HG03378 (cell line): ENCODE measurements around the gene INPP5F.
"Not testable (repeated sequence)": the region's sequence is repeated elsewhere in the genome, so short reads cannot be mapped to it uniquely, and the experiment has no call there.

ENCODE experiments used
- ATAC-seq: cut with Tn5 transposase; IDR thresholded peaks from one replicate; pipeline ENCODE4 v1.9.1; 2021; ENCODE audit warnings: mild to moderate bottlenecking, moderate library complexity; ENCODE audit not compliant: unreplicated experiment

The INPP5F gene

DNA sequence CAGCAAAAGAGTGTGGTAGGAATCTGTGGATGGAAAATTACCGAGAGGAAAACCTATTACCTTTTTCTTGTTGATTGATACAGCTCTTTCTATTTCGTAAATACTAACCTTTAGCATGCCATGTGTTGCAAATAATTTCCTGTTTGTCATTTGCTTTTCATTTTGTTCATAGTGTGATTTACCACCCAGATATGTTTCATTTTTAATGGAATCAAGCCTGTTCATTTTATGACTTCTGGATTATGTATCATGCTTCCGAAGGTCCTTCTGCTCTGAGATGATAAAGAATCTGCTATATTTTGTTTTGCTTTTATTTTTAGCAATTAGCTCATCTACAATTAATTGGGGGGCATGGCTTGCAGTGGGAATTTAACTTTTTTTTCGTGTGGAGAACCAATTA, 46.5 kb downstream of the INPP5F start:
- no peak for ATAC-seq

DNA sequence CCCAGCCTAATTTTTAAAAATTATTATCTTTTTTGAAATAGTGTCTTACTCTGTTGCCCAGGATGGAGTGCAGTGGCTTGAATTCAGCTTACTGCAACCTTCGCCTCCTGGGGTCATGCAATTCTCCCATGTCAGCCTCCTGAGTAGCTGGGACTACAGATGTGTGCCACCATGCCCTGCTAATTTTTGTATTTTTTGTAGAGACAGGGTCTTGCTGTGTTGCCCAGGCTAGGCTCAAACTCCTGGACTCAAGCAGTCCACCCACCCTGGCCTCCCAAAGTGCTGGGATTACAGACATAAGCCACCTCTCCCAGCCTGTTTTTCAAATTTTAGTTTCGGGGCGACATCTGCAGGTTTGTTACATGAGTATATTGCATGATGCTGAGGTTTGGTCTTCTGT, 47.2 kb downstream of the INPP5F start:
- ATAC-seq, result not testable (repeated sequence)

DNA sequence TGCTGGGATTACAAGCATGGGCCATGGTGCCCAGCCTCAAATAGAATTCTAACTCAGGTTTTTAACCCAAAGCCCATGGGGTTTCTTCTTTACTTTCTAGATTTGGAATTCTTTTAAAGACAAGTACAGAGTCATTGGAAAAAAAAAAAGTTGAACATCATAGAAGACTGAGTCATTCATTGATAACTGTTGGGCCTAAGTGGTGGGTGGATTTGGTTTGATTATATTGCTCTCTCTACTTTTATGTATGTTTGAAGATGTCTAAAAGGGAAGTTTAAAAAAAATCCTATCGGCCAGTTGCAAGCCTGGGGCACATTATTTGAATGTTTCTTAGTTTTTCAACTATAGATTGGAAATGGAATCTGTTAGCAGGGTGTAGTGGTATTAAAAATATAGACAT, 49.7 kb downstream of the INPP5F start:
- ATAC-seq, result no peak

DNA sequence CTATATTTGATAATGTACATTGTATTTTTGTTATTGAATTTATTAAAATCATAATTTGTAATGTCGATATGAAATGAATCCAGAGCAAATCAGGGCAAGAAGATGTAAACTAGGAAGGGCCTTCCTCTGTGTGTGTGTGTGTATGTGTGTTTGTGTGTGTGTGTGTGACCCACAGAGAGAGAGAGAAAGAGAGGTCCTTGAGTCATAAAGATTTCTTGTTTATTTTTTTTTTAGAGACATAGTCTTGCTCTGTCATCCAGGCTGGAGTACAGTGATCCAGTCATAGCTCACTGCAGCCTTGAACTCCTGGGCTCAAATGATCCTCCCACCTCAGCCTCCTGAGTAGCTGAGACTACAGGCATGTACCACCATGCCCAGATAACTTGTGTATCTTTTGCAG, 50.7 kb downstream of the INPP5F start:
- no peak for ATAC-seq

DNA sequence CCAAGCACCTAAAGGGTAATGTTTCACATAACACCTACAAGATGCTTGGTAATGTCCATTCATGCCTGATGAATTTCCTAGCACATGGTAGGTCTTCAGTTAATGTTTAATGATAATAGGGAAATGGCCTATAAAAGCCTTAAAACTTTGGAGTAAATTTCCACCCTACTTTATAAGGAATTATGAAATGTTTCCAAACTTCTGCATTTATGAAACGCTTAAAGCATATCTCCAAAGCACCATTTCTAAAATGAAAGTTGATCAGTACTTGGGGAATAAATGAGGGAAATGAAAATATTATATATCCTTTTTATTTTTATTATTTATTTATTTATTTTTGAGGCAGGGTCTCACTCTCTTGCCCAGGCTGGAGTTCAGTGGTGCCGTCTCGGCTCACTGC, 51.8 kb downstream of the INPP5F start:
- ATAC-seq, result no peak

DNA sequence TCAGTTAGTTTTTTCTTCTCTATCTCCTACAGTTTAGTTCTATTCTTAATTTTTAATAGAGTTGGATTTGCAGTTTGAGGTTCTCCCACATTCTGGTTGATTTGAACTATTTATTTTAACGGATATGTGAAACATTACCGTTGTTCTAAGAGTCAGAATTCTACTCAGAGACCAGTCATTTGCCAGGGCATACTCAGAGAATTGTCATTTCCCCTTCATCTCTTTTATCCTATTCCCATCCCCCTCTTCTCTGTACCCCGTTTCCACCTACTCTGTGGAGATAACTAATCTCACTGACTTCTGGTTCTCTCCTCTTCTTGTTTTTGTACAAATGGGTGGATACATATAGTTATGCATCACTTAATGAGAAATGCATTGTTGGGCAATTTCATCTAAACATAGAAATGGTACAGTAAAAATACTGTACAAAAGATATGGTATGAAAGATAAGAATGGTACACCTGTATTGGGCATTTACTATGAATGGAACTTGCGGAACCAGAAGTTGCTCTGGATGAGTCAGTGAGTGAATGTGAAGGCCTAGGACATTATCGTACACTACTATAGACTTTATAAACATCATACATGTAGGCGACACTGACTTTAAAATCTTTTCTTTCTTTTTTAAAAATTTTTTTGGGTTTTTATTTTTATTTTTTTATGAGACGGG, 53.1 kb downstream of the INPP5F start:
- ATAC-seq, result no peak

DNA sequence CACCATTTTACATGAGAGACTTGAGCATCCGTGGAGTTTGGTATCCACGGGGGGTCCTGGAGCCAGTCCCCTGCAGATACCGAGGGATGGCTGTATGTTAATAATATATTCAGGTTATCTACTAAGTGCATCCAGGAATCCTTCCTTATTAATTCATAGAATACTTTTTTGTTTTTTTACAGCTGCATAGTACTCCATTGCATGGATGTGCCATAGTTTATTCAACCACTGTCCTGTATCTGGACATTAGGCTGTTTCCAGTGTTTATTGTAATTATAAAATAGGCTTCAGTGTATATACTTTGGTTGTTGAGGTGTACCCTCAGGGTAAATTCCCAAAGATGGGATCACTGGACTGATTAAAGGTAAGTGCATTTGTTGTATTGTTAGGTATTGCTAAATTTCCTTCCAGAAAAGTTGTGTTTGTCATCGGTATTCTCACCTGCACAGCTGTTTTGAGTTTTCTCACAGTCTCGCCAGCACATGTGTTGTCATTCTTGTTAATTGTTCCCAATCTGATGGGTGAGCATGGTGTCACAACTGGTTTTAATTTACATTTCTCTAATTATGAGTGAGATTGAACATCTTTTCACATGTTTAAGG, 55.1 kb downstream of the INPP5F start:
- ATAC-seq, result no peak

DNA sequence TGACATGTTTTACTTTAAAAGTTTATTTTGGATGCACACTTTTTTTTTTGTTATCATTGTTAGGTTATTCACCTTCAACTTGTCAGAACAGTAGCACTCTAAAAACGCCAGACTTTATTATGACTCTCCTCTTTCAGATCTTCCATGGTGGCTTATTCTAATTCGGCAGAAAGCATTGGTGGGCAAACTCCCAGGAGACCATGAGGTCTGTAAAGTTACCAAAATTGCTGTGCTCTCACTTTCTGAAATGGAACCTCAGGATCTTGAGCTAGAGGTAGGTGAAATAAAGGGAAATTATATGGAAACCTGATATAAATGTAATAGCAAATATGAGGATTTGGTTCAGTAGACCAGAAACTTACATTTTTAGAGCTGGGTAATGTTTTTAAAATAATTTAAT, 55.6 kb downstream of the INPP5F start:
- ATAC-seq, result no peak

DNA sequence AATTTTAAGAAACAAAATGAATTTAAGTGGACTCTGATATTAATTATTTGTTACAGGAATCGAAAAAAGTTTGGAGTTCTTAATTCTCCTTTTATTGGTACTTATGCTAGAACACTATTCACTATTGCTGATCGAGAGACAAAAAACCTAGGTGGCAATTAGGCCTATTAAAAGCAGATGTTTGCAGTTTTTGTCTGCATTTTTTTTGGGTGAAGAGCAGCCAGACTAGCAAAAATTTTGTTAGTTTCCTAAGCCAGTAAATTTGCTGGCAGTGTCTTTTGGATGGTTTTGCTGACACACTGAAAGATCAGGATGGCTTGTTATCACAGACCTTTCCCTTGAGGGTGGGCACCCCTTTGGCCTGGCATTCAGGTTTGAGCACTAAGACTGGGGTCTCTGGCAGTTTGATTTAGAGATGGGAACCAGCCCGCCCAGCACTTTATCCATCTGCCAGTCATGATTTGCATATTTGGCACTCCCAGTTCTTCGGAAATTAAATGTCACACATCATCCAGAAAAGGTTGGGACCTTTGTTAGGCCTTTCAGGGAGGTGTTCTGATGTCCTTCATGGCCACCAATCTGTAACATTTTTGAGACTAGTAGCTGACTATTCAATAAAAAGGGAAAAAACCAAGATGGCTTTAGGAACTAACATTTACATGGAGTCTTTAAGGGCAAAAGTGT, 57.3 kb downstream of the INPP5F start:
- no peak for ATAC-seq

DNA sequence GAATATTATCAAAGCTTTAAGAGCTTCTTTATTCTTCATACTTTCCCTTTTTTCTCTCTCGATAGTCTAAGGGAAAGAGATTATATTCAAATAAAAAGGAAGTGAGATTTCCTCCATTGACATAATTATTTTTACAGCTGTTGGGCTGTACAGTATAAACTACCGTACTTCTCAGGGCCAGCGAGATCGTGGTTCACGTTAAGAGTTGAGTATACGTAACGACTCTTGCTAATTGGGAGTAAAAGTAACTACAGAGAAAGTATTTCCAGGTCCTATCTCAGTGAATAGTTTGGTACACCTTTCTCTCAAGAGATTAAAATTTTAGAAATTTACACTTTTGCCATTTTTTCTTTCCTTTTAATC, 57.8 kb downstream of the INPP5F start:
- no peak for ATAC-seq

DNA sequence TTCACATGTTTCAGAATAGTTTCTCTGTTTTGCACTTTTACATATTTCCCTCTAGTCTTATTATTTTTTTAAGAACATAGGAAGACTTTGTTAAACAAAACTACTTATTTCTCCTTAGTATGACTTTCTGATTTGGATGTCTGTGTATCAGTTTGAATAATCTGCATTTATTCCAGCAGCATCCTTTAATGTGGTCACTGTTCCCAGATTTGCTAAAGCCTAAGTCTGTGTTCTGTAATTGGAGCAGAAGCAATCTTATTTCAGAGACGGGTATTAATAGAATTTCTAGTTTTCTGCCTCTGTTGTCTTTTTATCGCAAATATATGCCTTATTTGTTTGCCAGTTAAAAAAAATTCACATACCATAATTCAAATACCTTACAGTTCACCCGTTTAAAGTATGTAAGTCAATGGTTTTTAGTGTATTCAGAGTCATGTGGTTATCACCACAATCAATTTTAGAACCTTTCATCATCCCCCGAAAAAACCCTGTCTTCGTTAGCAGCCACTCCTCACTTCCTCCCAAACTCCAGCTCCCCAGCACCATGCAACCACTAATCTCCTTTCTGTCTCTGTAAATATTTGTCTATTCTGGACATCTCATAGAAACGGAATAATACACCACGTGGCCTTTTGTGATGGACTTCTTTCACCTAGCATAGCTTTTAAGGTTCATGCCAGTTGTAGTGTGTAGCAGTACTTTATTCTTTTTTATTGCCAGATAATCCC, 58.7 kb downstream of the INPP5F start:
- peak; percentile 77 for ATAC-seq

DNA sequence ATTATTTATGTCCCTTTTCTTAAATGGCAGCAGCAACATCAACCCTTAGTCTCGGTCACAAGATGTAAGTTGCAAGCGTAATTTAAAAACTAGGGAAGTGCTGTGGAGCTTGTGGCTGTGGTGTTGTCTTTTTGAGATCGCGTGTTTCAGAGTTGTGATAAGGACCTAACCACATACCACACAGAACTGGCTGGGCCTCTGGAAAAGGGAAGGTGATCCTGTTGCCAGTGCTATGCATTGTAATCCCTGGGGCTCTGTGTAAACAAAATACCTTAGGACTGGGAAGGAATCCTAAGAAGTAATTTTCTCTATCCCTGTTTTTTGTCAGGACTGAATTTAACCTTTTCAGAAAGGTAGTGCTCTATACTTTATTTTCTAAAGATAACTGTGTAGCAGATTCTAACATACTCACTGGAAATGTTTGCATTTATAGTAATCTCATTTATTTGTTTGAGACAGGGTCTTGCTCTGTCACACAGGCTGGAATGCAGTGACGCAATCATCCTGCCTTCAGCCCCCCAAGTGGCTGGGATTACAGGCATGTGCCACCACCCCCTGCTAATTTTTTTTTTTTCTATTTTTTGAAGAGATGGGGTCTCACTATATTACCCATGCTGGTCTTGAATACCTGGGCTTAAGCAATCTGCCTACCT, 60.4 kb downstream of the INPP5F start:
- ATAC-seq, result no peak

DNA sequence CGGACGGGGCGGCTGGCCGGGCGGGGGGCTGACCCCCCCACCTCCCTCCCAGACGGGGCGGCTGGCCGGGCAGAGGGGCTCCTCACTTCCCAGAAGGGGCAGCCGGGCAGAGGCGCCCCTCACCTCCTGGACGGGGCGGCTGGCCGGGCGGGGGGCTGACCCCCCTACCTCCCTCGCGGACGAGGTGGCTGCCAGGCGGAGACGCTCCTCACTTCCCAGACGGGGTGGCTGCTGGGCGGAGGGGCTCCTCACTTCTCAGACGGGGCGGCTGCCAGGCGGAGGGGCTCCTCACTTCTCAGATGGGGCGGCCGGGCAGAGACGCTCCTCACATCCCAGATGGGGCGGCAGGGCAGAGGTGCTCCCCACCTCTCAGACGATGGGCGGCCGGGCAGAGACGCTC, 69.3 kb downstream of the INPP5F start:
- not testable (repeated sequence) for ATAC-seq

DNA sequence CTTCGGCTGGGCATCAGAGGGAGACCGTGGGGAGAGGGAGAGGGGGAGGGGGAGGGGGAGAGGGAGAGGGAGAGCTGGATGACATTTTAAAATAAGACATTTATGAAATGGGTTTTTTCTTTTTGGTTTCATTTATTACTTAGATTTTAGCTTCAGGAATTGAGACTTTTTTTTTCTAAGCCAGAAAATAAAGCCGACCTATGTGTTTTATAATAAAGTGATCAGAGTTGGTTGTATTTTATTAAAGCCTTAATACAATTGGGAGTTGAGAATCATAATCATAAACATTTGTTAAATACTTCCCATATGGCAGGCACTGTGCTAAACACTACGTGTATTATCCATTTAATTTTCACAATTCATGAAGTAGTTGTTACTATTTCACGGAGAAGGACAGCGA, 70.2 kb downstream of the INPP5F start:
- ATAC-seq, result no peak

DNA sequence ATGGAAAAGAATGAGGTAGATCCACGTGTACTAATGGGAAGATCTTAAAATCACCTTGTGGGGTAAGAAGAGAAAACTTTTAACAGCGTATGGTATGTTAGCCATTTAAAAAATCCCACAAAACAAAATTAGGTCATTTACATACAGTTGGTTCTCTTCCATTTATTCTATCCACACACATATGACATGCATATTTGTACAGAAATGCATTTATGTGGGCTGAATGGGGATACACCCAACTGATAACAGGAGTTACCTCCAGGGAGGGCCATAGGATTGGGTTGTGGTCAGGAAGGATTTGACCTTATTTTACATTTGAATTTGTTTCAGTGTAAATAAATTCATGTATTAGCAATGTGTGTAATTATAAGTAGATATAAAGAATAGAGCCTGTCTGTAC, 75.3 kb downstream of the INPP5F start:
- ATAC-seq, result no peak

DNA sequence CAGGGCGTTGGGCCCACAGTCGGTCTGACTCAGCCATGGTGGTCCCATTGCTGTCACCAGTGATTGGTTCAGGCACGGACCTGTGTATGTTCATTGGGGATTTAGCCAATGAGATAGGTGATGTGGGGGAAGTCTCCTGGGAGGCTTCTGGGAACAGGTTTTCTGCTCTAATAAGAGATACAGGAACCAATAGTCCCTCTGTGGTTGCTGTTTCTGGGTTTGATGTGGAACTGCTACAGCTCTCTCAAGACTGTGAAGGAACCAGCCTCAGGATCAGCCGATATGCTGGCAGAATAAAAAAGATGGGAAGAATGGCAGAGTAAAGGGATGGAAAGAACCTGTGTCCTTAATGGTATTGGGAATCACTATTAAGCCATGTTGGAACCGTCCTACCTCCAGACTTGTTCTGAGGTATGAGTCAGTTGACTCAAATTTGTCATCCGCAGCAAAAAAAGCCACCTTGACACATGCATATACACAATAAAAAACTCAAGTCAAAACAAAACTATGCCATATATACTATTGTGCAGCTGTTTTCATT, 76.2 kb downstream of the INPP5F start:
- ATAC-seq, result peak; percentile 60

DNA sequence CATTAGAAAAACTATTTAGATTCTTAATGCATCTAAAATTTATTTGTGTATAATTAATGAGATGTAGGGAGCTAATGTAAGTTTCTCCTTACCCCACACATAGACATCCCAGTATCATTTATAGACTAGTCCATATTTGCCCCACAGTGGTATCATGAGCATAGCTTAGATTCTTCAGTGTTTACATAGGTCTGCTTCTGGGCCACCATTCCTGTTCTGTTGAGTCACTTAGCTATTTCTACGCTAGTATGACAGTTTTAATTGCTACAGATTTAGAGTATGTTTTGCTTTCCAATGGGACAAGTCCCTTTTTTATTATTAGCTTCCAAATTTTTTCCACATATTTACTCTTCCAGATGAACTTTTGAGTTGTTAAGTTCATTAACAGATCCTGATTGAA, 77.4 kb downstream of the INPP5F start:
- no peak for ATAC-seq

DNA sequence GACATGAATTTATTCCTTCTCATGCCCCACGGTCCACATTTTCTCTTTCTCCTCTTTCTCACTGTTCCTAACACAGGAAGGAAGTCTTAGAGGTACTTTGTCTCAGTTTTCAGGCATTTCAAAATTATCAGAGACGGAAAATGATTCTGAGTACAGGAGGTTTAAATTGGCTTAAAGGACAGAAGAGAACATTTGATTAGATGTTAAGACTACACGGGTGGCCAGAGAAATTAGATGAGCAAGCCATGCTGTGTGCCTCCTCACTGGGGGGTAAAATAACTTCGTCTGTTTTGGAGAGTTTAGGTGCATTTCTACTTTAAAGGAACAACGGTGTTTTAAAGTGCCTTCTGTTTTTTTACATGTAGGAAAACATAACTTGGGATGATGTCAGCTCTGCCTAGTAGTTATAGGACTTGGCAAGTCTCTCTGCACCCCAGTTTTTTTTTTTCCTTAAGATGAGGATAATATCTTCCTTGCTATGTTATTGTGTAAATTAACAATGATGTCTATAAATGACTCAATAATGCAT, 79.9 kb downstream of the INPP5F start:
- no peak for ATAC-seq

DNA sequence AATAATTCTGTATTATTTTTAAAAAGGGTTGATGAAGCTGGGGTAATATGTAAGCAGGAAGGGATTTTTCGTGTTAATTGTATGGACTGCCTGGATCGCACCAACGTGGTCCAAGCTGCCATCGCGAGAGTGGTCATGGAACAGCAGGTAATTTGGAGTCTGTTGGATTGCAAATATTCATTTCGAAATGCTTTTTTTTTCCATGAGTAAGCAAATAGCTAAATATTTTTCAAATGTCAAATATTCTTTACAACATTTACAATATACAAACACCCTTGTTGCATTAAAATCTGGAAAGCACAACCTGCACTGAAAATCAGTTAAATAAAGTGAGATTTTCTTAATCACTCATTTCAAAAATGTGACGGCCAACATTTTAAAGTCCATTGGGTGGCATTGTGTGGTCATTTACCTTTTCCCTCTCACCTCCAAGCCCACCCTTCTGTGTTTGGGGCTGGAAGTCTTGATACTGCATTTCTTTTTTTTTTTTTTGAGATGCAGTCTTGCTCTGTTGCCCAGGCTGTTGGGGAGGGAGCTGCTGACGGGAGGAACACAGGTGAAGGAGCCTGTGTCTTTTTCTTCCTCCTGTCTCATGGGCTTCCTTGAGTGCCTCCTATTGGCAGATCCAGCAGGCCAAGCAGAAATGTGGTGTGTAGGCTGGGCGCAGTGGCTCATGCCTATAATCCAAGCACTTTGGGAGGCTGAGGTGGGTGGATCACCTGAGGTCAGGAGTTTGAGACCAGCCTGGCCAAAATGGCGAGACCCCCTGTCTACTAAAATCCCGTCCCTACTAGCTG, 80.7 kb downstream of the INPP5F start:
- ATAC-seq, result no peak
